Kidney epithelial cell (primary cell): ENCODE measurements around the gene MCCD1. TPM values are rescaled to one million over a fixed set of nuclear protein-coding genes. Genes with fewer than 3 reads are reported as not detected.
"Not testable (repeated sequence)": the region's sequence is repeated elsewhere in the genome, so short reads cannot be mapped to it uniquely, and the experiment has no call there.

ENCODE experiments used
- DNase-seq: peaks from one replicate; pipeline ENCODE4 v3.0.0-alpha.2; 2010; ENCODE audit warnings: low read depth
- H3K27me3 ChIP-seq: 2 replicates; pipeline ENCODE4 v1.6.0; 2011; ENCODE audit warnings: low read length; ENCODE audit not compliant: control insufficient read depth, insufficient read depth
- H3K36me3 ChIP-seq: 2 replicates; pipeline ENCODE4 v1.5.1; 2011; ENCODE audit warnings: low read length; ENCODE audit not compliant: control insufficient read depth, insufficient read depth
- H3K4me3 ChIP-seq: 2 replicates; pipeline ENCODE4 v1.5.1; 2011; ENCODE audit warnings: low read depth, mild to moderate bottlenecking, control low read depth, low read length
- CTCF ChIP-seq: IDR thresholded peaks from 2 replicates; pipeline ENCODE4 v1.5.1; 2011; ENCODE audit warnings: mild to moderate bottlenecking, moderate library complexity, low read length, control low read depth, inconsistent platforms; ENCODE audit not compliant: insufficient read depth, poor library complexity, severe bottlenecking
- total RNA-seq: library from RNA; depleted of rRNA; stranded (reverse); fragments of >200 nt; gene quantifications from 2 replicates; pipeline ENCODE4 v1.2.3, GENCODE V29; 2015

MCCD1 gene
- total RNA-seq, 1 donor from 2014 or later: not detected

GRCh38 chr6:31551371-31551770, 22.6 kb downstream of the MCCD1 start:
- not testable (repeated sequence) for DNase-seq

GRCh38 chr6:31556307-31556706, 27.5 kb downstream of the MCCD1 start:
- Histone ChIP-seq H3K27me3 (no peaks in the 10 kb centered on the region), H3K36me3 (peaks cover 8% of the 10 kb centered on the region), H3K4me3 (no peak overlapping the region)
- TF ChIP-seq CTCF: no peak
- DNase-seq: no peak

More at GRCh38 chr6:31551371-31551770, 22.6 kb downstream of the MCCD1 start:
- H3K4me3 ChIP-seq, H3K36me3 ChIP-seq, H3K27me3 ChIP-seq: not testable (repeated sequence)
- peak; percentile 51 for TF ChIP-seq CTCF

- no peak for TF ChIP-seq CTCF
- Histone ChIP-seq H3K27me3 (no peaks in the 10 kb centered on the region), H3K36me3 (peaks cover 8% of the 10 kb centered on the region), H3K4me3 (no peak overlapping the region)
- no peak for DNase-seq
Measured at GRCh38 chr6:31557443-31558317, 28.9 kb downstream of the MCCD1 start.

- no peak overlapping the region for H3K4me3 ChIP-seq
- no peaks in the 10 kb centered on the region for H3K27me3 ChIP-seq
- no peak for DNase-seq
- no peak for TF ChIP-seq CTCF
- H3K36me3 ChIP-seq: peaks cover 8% of the 10 kb centered on the region
Measured at GRCh38 chr6:31558318-31558625, 29.5 kb downstream of the MCCD1 start.

- no peak overlapping the region for H3K4me3 ChIP-seq
- no peaks in the 10 kb centered on the region for H3K27me3 ChIP-seq
- H3K36me3 ChIP-seq: peaks cover 8% of the 10 kb centered on the region
- DNase-seq: no peak
- no peak for TF ChIP-seq CTCF
Measured at GRCh38 chr6:31558631-31559500, 30.1 kb downstream of the MCCD1 start.

- Histone ChIP-seq H3K4me3 (no peak overlapping the region), H3K36me3 (peaks cover 8% of the 10 kb centered on the region), H3K27me3 (no peaks in the 10 kb centered on the region)
- DNase-seq: no peak
- TF ChIP-seq CTCF: no peak
Measured at GRCh38 chr6:31559606-31559957, 30.8 kb downstream of the MCCD1 start.
